IPS-18c (cell line): ENCODE data around the gene AFF3.

Source experiments
- H3K4me3 ChIP-seq: 2 replicates; pipeline ENCODE4 v1.7.0; 2013; ENCODE audit warnings: low read depth, mild to moderate bottlenecking, low read length, moderate library complexity; ENCODE audit not compliant: insufficient read depth
- H3K9me3 ChIP-seq: one replicate; pipeline ENCODE4 v1.6.1; 2013; ENCODE audit warnings: mild to moderate bottlenecking, low read length, moderate library complexity; ENCODE audit not compliant: control insufficient read depth, insufficient read depth

The AFF3 gene

DNA sequence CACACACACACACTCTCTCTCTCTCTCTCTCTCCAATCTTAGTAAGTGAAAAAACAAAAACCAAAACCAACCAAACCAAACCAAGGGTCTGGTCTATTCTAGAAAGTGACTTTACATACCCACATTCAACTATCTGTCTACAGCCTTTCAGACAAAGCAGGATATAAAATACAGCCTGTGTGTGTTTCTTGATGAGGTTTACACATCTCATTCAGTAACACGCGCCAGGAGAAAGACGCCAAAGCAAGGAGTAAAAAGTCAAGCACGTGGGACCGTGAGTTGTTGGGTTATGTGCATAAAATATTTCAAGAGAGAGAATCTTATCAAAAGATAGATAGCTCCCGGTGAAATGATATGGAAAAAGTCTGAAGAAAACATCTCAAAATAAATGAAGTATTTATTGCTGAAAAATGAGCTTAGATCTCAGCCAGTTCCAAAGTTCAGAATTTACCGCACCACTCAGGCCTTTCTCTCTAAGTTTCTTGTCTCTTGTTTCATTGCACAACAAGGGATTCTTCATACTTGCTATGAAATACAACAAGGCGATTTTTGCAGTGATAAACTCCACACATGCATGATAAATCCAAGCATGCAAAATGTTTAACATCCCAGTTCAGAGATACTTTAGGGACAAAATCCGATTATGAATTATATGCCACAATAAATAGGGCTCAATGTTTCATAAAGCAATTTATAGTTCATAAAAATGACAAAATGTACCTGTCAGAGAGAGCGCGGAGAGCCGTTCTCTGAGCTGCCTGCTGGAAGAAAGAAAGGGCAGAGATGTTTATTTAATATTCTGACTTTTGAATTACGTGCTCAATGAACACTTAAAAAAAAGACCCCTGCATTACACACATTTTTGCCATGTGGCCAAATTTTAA is 493.2 kb downstream of the AFF3 start:
- Histone ChIP-seq H3K4me3 (no peak overlapping the region), H3K9me3 (peaks cover 2% of the 10 kb centered on the region)

DNA sequence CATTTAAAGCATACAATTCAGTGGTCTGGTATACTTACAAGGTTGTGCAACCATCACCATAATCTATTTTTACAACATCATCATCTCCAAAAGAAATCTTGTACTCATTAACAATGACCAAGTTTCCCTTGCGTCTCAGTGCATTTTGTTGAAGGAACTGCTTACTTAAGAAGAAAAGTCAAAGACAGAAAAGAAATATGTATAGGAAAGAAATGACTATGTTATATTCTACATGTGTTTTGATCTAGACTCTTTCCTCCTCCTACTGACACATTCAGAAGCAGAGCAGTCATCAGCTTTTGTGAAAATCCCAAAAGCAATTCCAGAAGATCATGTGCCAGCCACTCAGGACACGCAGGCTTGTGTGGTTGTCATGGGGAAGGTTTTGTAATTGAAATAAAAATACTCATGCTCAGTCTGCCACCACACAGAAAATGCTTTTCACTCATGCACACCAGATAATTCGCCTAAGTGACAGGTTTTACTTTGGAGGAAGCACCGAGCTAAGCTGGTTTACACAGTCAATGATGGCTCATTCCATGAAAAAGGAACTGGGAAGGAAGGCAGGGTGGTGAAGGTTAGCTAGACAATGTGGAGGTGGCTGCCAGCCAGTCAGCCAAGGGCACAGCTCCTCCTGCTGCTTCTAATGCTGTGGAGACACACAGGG is 494.1 kb downstream of the AFF3 start:
- peaks cover 2% of the 10 kb centered on the region for H3K9me3 ChIP-seq
- H3K4me3 ChIP-seq = no peak overlapping the region

DNA sequence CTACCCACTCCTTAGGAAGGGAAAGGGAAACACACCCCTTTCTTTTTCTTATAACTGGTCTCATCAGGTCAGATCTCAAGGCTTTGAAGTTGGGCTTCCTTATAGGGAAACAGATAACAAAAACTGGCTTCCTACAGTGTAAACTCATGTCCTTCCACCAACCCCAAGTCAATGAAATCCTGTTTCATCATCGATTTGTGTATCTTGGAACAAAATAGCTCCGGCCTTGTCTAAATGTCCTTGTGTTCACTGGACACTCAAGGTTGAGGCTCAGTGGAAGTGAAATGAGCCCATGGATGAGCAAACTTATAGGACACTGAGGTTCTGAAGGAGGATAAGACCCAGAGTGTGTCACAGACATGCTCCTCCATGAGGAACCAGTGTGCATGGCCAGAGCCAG is 496.4 kb downstream of the AFF3 start:
- Histone ChIP-seq H3K4me3 (no peak overlapping the region), H3K9me3 (peaks cover 4% of the 10 kb centered on the region)

GRCh38 chr2:99644419-99644787 is 498.0 kb downstream of the AFF3 start:
- Histone ChIP-seq H3K9me3 (peaks cover 4% of the 10 kb centered on the region), H3K4me3 (no peak overlapping the region)

- Histone ChIP-seq H3K4me3 (no peak overlapping the region), H3K9me3 (peaks cover 4% of the 10 kb centered on the region)
Observed at GRCh38 chr2:99643787-99644418, 498.5 kb downstream of the AFF3 start.

GRCh38 chr2:99641999-99642398 is 500.4 kb downstream of the AFF3 start:
- Histone ChIP-seq H3K4me3 (no peak overlapping the region), H3K9me3 (peaks cover 4% of the 10 kb centered on the region)

GRCh38 chr2:99640635-99641151 is 501.7 kb downstream of the AFF3 start:
- Histone ChIP-seq H3K9me3 (peaks cover 4% of the 10 kb centered on the region), H3K4me3 (no peak overlapping the region)

GRCh38 chr2:99638791-99639190 is 503.6 kb downstream of the AFF3 start:
- H3K9me3 ChIP-seq = peaks cover 2% of the 10 kb centered on the region
- H3K4me3 ChIP-seq = no peak overlapping the region

- Histone ChIP-seq H3K9me3 (peaks cover 2% of the 10 kb centered on the region), H3K4me3 (no peak overlapping the region)
Observed at GRCh38 chr2:99637159-99637697, 505.2 kb downstream of the AFF3 start.

- no peak overlapping the region for H3K4me3 ChIP-seq
Observed at GRCh38 chr2:99636144-99637034, 506.0 kb downstream of the AFF3 start.

DNA sequence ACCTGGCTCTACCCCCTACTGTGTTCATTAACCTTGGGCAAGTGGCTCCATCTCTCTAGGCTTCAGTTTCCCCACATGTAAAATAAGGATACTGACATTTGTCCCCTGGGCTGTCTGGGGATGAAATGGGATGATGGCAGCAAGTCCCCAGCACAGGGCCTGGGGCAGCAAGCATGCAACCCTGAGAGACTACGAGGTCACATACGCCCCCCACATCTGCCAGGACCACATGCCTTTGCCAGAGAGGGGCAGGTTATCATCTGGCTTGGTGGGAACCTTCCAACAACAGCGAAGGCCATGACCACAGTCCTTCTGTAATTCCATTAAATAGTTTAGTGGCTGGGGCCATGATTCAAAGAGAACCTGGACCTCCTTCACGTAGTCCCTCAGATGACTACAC is 506.7 kb downstream of the AFF3 start:
- Histone ChIP-seq H3K4me3 (no peak overlapping the region), H3K9me3 (no peaks in the 10 kb centered on the region)

More at GRCh38 chr2:99636144-99637034, 506.0 kb downstream of the AFF3 start:
- H3K9me3 ChIP-seq = peaks cover 2% of the 10 kb centered on the region

DNA sequence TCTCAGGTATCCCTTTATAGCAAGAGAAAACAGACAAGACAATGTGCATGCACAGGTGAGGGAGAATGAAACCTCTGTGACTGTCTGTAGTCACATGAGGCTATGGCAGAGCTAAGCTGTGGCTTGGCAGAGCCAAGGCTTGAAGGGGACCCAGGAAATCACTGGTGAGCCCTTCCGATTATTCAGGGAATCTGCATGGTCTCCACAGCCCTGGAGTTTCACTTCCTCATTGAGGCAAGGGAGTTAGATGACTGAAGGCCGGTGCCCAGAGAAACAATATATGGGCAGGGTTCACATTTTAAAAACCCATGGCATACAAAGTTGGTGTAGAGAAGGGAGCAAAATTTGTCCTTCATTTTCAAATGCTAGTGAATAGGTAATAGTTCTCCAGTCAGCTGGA is 508.2 kb downstream of the AFF3 start:
- no peak overlapping the region for H3K4me3 ChIP-seq
- no peaks in the 10 kb centered on the region for H3K9me3 ChIP-seq

GRCh38 chr2:99631700-99632099 is 510.7 kb downstream of the AFF3 start:
- H3K4me3 ChIP-seq = no peak overlapping the region
- H3K9me3 ChIP-seq = no peaks in the 10 kb centered on the region

GRCh38 chr2:99629320-99629719 is 513.1 kb downstream of the AFF3 start:
- H3K9me3 ChIP-seq = no peaks in the 10 kb centered on the region
- no peak overlapping the region for H3K4me3 ChIP-seq

GRCh38 chr2:99626158-99626557 is 516.2 kb downstream of the AFF3 start:
- Histone ChIP-seq H3K4me3 (no peak overlapping the region), H3K9me3 (no peaks in the 10 kb centered on the region)

- H3K4me3 ChIP-seq = no peak overlapping the region
- no peaks in the 10 kb centered on the region for H3K9me3 ChIP-seq
Observed at GRCh38 chr2:99624677-99625076, 517.7 kb downstream of the AFF3 start.

- no peak overlapping the region for H3K4me3 ChIP-seq
- H3K9me3 ChIP-seq = no peaks in the 10 kb centered on the region
Observed at GRCh38 chr2:99623613-99624012, 518.8 kb downstream of the AFF3 start.
